GM19025 (cell line): Measurements from ENCODE around the gene HSP90AB1.
A peak's percentile ranks its signal among the peaks of the same experiment; 100 is the strongest.

ENCODE experiments used
- ATAC-seq: cut with Tn5 transposase; IDR thresholded peaks from one replicate; pipeline ENCODE4 v1.9.1; 2021; ENCODE audit warnings: mild to moderate bottlenecking, low read depth, moderate library complexity; ENCODE audit not compliant: unreplicated experiment

Gene HSP90AB1

DNA sequence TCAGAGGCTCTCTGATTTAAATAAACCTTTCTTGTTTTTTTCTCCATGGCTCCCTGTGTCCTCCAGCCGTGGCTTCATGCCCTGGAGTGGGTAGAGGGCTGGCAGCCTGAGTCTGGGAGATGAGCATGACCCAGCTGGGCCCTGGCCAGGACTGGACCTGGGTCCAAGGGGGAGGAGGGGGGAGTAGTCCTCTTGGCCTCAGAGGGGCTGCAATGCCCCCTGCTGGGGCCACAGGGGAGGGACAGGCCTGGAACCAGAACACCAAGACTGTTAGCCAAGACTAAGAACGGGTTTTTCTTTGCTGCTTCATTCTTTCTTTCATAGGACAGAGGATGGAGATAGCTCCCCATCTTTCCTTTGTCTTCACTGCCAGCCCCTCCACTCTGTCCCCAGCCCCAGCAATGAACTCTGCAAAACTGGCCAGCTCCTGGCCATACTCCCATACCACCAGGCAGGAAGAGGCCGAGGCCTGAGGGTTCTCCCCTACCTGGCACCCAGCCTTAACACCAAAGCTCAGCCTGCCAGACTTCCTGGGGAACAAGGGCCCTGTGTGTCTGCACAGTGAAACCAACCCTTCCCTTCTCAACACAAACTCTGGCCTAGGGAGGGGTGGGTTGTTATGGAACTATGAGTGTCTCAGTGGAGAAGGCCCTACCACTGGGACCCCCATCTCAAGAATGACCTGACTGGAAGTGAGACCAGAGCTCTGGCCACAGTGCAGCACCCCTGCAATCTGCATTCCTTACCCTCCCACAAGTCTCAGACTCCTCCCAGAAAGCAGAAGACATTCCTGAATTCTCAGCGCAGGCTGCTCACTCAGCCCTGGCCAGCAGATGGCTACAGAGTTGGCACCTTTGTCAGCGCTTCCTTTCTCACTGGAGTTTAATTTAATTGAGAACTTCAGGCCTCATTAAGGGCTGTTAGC lies 12.5 kb upstream of the HSP90AB1 start:
- ATAC-seq, result no peak

DNA sequence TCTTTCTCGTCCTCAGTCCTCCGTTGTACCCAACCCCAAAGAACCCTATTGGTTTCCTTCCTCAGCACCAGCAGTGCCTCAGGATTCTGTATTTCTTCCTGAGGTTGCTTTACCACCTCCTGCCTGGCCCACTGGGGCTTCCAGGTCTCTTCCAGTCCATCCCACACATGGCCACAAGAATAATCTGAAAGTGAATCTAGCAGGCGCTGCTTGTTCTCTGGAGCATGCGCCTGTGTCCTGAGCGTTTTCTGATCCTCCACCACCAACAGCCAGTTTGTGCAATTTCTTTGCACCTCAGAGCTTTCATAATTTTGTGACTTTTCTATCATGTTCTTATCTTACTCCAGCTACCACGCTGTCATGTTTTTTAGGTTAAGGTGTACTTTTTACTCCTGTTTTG lies 11.6 kb upstream of the HSP90AB1 start:
- no peak for ATAC-seq

DNA sequence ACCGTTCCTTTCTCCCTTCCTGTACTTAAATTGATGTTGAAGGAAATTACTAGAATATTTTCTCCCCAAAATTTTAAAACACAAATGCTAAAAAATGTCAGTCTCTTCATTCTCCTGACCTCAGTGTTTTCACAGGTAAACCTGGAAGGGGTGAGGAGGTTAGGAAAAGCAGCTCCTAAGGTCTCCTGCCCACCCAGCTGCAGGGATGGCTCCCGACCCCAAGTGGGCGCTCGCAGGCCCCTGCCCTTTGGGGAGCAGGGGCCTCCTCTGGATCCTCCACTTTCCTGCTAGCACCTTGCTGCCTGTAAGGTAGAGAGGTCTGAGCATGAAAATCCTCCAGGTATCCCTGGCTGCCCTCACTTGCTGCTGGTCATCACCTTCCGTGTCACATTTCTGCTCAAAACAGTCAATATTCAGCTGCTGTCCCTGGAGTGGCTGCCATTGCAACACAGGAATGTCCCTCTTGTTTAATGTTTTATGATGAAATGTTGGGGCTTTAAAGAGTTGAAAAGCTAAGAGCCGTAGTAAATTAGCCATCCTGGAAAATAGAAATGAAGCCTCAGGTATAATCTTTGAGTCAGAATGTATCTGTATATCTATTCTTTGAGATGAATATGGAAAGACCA lies 10.9 kb upstream of the HSP90AB1 start:
- ATAC-seq, result no peak

DNA sequence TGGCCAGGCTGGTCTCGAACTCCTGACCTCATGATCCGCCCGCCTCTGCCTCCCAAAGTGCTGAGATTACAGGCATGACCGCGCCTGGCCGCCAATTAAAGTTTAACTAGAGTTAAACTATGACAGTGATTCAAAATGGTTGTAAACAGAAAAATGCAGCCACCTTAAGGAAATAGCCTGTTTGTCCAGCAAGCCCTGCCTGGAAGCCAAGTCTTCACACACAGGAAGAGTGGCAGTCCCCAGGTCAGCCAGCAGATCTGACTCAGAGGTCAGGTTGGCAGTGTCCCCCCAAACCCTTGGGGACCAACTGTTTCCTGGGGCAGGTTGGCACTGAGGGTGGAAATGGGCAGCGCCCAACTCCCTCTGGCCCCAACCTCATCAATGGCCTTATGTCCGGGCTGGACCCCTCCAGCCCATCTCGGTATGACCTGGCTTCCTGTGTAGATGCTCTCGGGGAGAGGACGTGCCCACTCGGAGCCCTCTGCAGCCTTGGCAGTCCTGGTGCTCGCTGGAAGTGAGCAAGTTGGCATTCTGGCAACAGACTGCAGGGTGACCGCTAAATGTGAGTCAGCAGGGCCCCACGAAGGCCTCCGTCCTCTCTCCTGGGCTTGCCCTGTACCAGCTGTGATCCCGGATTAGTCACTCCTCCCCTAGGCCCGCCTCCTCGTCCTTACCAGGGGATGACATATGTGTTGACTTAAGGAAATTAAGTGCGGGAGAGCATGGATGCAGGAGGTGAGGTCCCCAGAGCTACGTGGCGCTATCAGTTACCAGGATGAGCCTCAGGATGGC lies 9.7 kb upstream of the HSP90AB1 start:
- ATAC-seq, result peak; percentile 43

DNA sequence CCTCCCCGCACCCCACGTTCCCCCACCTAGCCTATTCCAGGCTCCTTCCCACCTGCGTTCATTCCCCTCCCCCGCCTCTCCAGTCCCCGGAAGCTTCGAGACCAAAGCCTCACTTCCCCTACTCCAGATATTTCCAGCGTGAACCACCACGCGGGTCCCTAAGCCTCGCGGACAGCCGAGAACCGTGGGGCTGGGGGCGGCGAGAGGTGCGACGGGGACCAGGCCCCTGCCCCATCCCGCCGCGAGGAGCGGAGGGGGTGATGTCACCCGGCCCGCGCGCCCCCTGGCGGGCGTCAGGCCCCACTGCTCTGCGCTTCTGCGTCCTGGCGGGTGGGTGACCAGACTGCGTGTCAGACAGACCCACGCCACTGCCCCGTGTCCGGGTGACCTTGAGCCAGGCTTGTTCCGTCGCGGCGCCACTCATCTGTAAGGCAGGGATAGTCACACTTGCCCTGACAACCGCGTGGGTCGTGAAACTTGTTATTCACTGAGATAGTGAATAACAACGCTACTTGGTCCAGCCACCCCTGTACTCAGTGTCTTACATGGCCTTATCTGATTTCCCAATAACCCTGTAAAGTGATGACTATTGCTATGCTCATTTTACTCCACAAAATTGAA lies 9.0 kb upstream of the HSP90AB1 start:
- ATAC-seq, result peak; percentile 81

GRCh38 chr6:44238687-44239350 lies 8.1 kb upstream of the HSP90AB1 start:
- ATAC-seq, result no peak

DNA sequence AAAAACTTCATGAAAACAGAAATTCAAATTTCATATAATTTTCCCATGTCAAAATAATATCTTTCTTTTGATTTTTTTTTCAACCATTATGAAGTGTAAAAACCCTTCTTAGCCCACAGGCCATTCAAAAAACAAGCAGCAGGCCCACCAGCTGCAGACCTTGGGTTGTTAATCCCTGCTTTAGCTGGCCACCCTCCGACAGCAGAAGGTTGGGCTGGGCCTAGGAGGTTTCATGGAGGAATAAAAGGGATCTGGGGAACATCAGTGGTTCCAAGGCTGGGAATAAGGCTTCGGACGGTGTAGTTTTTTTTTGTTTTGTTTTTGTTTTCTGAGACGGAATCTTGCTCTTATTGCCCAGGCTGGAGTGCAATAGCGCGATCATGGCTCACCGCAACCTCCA lies 3.6 kb upstream of the HSP90AB1 start:
- no peak for ATAC-seq

DNA sequence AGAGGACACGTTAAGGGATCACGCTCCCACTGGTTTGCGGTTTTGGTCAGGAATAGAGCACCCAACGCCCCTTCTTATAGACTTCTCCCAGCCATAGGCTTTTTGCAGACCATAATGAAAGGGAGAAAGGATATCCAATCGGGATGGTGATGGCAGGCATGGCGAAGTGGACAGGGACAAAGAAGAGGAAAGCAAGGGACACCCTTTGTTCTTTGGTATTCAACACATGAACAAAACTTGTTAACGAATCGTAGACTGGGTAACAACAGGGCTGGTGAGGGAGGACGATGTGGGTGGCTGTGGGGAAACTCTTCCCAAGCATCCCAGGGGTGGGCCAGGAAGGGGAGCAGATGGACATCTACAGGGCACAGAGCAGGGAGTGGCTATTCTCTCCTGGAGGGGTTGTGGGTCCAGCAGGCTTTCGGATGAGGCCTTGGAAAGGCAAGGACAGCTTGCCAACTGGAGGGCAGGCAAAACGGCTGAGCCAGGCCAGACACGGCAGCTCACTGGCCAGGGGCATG lies 1.4 kb upstream of the HSP90AB1 start:
- no peak for ATAC-seq

- peak; percentile 52 for ATAC-seq
Observed at GRCh38 chr6:44245912-44246662, 814 bp upstream of the HSP90AB1 start.

- ATAC-seq, result peak; percentile 19
Observed at GRCh38 chr6:44247338-44248302, 719 bp downstream of the HSP90AB1 start.

DNA sequence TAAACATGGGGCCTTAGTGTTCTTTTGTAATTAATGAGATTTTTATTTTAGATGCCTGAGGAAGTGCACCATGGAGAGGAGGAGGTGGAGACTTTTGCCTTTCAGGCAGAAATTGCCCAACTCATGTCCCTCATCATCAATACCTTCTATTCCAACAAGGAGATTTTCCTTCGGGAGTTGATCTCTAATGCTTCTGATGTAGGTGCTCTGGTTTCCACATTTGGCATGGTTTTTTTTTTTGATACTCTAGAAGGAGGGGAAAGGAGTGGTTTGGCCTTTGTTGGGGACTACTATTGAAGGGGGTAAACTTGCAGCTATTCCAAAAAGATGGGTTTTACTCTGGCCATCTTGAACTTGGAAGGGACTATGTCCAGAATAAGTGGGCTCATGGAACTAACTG lies 1.7 kb downstream of the HSP90AB1 start:
- ATAC-seq, result no peak

DNA sequence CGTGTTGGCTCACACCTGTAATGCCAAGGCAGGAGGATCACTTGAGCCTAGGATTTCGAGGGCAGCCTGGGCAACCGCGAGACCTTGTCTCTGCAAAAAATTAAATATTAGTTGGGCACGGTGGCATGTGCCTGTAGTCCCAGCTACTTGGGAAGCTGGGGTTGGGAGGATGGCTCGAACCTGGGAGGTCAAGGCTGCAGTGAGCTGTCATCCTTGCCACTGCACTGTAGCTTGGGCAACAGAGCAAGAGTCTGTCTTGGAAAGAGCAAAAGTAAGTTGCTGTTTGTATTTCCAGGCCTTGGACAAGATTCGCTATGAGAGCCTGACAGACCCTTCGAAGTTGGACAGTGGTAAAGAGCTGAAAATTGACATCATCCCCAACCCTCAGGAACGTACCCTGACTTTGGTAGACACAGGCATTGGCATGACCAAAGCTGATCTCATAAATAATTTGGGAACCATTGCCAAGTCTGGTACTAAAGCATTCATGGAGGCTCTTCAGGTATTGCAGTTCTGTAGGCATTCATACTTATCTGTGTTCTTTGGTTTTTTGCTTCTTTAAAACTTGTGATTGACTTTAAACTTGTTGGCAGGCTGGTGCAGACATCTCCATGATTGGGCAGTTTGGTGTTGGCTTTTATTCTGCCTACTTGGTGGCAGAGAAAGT lies 2.3 kb downstream of the HSP90AB1 start:
- no peak for ATAC-seq

- no peak for ATAC-seq
Observed at GRCh38 chr6:44250067-44250717, 3.3 kb downstream of the HSP90AB1 start.

DNA sequence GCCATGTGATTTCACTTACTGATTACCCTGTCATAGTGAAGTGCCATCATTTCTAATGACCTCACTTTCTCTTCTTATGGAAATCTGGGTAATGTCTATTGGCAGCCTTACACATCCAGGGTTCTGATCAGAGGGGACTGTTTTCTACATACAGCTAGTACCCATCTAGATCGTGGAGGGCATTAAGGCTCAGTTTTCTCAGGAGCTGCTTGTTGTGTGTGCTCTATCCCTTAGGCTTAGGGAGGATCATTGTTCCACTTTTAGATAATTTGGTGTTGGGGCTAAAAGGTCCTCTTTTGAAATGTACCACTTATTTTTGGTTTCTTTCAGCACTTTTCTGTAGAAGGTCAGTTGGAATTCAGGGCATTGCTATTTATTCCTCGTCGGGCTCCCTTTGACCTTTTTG lies 3.8 kb downstream of the HSP90AB1 start:
- ATAC-seq, result no peak

DNA sequence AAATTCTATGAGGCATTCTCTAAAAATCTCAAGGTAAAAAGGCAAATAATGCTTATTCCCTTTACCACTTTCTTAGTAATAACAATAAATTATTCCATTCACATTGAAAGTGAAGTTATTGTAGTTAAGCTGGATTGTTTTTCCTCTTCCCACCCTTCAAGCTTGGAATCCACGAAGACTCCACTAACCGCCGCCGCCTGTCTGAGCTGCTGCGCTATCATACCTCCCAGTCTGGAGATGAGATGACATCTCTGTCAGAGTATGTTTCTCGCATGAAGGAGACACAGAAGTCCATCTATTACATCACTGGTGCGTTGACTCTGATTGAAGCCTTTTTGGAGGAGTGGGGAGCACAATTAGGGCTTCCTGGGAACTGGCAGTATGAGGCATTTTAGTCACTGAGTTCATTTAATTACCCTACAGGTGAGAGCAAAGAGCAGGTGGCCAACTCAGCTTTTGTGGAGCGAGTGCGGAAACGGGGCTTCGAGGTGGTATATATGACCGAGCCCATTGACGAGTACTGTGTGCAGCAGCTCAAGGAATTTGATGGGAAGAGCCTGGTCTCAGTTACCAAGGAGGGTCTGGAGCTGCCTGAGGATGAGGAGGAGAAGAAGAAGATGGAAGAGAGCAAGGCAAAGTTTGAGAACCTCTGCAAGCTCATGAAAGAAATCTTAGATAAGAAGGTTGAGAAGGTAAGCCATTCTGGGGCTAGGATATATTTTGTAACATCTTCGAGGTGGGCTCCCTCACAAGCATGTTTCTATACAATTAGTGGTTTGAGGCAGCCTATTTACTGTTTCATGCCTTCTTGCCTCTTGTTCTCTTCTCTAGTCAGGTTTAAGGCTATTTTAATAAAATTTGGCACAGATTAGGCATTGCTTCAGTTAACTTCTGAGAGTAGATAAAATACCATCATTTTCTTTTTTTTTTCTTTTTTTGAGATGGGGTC lies 4.9 kb downstream of the HSP90AB1 start:
- no peak for ATAC-seq
